GM20431 (cell line): Measurements from ENCODE around the gene CAPZA1.
"Not testable (repeated sequence)": the region's sequence is repeated elsewhere in the genome, so short reads cannot be mapped to it uniquely, and the experiment has no call there.

ENCODE experiments used
- in situ Hi-C: fragments of 300-500 bp; cut with MseI, MboI; formaldehyde crosslinking; loops from one replicate; pipeline ENCODE4 v1.15.0; 2020; ENCODE audit warnings: low sequenced_read_pairs; ENCODE audit not compliant: unreplicated experiment

Gene CAPZA1

DNA sequence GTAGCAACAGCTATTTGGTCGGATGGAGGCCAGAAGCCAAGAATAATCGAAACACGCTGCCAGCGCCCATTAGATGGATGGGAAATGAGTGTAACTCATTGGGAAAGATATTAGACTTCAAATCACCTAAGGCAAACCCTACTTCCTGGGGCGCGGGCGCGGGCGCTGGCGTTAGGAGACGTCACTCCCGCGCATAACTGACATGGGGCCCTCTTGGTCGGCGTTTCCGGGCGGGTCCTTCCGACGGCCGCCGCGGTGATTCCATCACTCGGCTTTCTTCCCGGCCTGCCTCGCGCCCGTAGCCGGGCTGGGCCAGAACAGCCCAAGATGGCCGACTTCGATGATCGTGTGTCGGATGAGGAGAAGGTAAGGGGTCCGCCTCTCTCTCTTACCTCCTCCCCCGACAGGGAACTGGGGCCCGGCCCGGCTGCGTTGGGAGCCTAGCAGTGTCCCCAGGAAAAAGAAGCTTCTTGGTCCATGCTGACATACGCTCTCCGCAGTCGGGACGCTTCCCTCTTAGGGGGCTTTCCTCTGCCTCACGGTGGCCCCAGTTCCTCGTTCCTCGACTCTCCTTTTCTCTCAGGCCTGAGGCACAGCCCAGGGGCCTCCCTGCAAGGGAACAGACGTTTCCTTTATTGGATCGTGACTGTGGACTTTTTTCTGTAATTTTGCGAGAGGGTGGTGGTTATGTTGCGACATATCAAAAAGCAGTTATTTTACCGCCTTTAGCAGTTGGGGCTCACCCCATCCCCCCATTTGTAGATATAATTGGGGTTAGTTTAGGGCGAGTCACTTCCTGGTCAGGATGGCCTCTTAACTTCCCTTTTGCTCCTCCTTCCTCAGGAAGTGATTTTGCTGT, at the start of gene CAPZA1:
Gene CAPZA1 (plus strand): TSS at position 315 of the 859 bp plus-strand sequence. CDS start 13 bp downstream, at position 328.
- in situ Hi-C loops, result loop anchor here (10.0 kb wide), 2 partner anchors 85 to 225 kb away; partner anchors contain the start of genes CTTNBP2NL and RHOC

DNA sequence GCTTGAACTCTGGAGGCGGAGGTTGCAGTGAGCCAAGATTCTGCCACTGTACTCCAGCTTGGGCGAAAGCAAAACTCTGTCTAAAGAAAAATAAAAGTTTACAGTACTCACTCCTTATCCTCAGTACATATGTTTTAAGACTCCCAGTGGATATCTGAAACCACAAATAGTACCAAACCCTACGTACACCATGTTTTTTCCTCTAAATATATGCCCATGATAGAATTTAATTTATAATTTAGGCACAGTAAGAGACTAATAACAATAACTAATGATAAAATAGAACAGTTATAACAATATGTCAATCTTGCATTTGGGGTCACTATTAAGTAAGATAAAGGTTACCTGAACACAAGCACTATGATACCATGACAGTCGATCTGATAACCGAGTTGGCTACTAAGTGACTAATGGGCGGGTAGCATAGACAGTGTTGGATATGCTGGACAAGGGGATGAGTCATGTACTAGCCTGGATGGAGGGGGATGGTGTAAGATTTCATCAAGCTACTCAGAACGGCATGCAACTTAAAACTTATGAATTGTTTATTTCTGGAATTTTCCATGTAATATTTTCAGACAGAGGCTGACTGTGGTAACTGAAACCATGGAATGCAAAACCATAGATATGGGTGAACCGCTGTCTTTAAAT, 44.4 kb upstream of the CAPZA1 start:
- in situ Hi-C loops, result no loop called here

GRCh38 chr1:112576240-112576639, 43.4 kb upstream of the CAPZA1 start:
- in situ Hi-C loops, result no loop called here

- in situ Hi-C loops, result no loop called here
These were observed 39.7 kb upstream of the CAPZA1 start for GRCh38 chr1:112579801-112580510.

DNA sequence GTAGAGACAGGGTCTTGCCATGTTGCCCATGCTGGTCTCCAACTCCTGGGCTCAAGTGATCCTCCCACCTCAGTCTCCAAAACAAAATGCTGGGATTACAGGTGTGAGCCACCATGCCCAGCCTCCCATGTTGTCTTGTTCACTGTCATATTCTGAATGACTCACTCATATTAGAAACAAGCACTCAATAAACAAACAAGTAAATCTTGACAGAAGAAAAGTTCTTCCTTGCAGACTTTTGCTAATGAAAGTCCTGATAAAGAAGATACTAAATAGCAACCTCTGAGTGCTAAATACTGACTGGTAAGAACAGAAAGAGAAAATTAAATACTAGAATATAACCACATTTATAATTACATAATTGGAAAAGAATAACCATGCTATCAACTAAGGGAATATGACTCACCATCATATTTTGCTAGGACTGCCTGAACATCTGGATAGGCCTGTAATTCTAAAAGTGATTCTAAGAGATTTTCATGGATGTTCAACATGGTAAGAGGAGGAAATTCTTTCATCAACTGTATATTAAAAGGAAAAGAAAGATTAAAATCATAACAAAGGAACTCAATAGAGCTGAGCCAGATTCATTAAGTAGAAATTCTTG, 37.9 kb upstream of the CAPZA1 start:
- in situ Hi-C loops, result no loop called here

DNA sequence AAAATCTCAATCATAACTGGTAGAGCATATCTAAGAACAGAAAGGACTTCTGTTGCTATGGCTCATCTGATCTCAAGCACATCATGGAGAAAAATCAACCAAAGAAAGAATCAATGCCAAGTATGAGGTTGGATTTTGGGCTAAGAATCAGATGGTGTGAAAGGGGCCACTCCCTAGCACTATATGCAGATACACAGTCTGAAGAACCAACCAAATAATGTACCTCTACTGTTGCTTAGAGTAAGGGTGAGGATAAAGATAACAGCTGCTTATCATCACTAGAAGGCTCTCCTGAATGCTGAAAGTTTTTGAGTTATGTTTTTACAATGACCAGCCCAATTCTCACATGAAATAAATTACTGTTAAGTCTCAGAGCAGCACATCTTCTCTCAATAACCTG, 36.3 kb upstream of the CAPZA1 start:
- in situ Hi-C loops, result no loop called here

- in situ Hi-C loops, result no loop called here
These were observed 29.9 kb upstream of the CAPZA1 start for GRCh38 chr1:112589766-112590165.

DNA sequence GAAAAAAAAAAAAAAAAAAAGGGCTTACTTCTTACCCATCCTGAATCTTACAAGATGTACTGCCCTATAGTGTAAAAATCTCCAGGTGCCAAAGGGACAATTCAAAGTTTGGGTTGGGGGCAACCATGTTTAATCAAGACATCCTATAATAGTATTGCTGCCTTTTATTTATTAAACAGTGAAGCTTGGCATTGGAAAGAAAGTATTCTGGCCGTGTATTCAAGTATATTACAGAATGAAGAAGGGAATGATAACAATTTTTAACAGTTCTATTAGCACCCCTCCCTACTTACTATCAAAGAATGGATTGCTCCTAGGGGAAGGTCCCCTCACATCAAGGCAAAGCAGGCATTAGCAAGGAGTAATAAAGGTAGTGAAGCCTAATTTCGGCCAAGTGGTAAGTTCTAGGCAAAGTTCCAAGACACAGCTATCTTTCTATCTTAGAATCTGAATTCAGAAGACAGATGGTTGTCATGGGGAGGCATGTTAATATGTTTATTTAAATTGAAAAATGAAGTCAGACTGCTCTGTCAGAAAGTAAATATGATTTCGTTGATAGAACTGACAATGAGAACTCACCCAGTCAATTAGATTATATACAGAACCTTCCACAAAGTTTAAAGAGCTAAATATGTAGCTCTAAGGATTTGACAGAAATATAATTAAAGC, 25.3 kb upstream of the CAPZA1 start:
- in situ Hi-C loops, result no loop called here

DNA sequence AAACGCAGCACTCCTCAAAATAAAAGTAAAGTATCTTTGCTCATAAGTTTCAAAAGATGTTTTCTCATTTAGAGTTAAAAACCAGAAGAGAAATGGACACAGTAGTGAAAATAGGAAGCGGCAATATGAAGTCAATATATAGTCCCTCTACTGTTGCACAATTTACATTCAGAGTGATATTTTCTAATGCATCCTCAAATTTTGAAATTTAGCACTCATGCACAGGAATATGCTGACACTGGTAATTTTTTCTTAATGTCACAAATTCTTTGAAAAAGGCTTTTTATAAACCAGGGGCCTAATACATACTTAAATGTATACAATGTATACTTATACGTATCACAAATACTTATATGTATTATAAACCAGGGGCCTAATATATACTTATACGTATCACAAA, 20.2 kb upstream of the CAPZA1 start:
- in situ Hi-C loops, result no loop called here

DNA sequence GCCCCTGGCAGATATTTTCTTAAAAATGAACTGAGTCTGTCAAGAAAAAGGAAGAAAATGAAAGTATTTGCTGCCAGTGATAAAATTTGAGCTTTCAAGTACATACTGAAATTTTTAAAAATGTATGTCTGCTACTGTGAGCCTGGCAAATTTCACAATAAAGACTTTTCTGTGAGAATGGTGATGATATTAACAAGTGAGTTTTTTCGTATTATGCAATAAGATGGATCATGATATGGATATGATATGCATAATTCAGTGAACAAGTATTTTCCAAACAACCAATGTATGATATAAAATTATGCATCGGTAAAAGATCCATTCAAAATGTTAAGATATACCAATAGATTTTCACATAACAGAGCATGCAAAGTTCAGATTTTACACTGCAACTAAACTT, 16.6 kb upstream of the CAPZA1 start:
- in situ Hi-C loops, result no loop called here

DNA sequence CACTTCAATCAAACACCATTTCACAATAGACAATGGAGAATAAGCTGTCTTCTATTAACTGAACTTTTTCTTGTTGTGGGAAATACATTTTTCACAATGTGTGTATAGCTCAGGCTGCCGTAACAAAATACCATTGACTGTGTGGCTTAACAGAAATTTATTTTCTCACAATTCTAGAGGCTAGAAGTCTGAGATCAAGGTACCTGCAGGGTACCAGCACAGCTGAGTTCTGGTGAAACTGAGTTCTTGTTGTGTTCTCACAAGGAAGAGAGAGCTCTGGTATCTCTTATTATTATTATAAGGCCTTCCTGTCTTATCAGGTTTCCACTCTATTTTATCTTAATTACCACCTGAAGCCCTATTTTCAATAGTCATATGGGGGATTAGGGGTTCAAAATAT, 16.1 kb upstream of the CAPZA1 start:
- in situ Hi-C loops, result no loop called here

- in situ Hi-C loops, result no loop called here
These were observed 13.9 kb upstream of the CAPZA1 start for GRCh38 chr1:112605633-112606327.

DNA sequence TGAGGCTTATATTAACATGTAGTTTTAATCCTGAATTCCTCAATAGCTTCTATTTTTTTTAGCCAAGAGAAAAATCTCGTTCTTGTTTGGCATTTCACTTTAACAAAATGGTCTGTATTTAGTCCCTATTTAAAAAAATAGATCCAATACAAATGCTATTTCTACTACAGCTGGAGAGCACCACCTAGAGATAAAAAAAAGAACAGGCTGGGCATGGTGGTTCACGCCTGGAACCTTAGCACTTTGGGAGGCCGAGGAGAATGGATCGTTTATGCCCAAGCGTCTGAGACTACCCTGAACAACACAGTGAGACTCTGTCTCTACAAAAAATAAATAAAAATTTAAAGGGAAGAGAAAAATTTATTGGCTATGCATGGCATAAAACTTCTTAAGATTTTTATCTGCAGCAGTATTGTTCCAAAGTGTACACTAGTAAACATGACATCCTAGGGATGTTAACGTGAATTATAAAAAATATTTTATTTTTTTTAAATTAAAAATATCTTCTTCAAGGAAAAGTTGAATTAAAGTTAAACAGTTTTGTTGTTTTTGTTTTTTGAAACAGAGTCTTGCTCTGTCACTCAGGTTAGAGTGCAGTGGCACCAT, 5.1 kb upstream of the CAPZA1 start:
- in situ Hi-C loops, result loop anchor here (10.0 kb wide), 2 partner anchors 90 to 220 kb away; partner anchors contain the start of genes CTTNBP2NL and RHOC

DNA sequence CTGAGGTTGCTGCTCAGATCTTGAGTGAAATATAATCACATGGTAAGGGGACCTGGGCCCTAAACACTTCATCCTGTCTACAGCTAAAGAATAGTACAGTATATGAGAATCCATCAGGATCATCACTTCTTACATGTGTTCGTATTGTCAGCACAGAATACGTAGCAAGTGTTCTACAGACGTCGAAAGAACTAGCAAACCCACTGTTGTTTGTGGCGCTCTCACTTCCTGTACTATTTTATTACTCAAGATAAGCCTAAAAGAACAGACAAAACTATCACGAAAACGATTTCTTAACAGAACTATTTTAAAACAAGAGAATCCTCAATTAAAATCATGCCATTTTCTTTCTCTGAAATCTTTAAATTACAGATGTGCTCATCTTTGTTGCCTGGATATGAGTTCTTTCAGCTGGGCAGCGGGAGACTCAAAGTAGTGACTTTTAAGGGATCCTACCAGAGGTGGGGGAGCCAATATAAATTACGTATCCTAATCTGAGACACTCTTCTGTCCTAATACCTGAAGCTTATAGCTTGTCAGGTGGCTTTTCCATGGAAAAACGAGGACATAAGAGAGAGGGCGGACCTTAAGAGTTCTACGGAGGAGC, 1.4 kb upstream of the CAPZA1 start:
- in situ Hi-C loops, result loop anchor here (10.0 kb wide), 2 partner anchors 87 to 223 kb away; partner anchors contain the start of genes CTTNBP2NL and RHOC

GRCh38 chr1:112618721-112619517, 713 bp upstream of the CAPZA1 start, which contains the start of gene ST7L:
Gene ST7L (minus strand): TSS chr1:112619141. CDS start chr1:112619113, 28 bp downstream.
- in situ Hi-C loops, result loop anchor here (10.0 kb wide), 2 partner anchors 86 to 224 kb away; partner anchors contain the start of genes CTTNBP2NL and RHOC

- in situ Hi-C loops, result no loop called here
These were observed 704 bp downstream of the CAPZA1 start for GRCh38 chr1:112620377-112620695.

DNA sequence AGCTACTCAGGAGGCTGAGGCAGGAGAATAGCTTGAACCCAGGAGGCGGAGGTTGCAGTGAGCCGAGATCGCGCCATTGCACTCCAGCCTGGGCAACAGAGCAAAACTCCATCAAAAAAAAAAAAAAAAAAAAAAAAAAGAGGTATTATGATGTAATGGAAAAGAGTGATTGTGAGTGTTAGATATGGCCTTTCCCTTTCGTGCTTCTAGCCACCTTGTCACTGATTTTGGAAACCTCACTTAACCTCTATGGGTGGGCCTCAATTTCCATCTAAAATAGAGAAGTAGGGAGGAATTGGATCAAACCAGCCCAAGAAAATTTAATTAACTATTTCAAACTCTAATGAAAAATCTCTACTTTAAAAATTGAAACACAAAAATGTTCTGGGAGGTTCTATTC, 4.9 kb downstream of the CAPZA1 start:
- in situ Hi-C loops, result not testable (repeated sequence)
